SU-DHL-6 (cell line): ENCODE measurements around the gene ZNF618.

Experiments used
- CTCF ChIP-seq: fragments of 200-600 bp; sonication (generic); IDR thresholded peaks from one replicate; pipeline ENCODE4 v1.5.1; 2017; ENCODE audit warnings: antibody characterized with exemption, mild to moderate bottlenecking, low read length, moderate library complexity; ENCODE audit not compliant: insufficient read depth, poor library complexity, severe bottlenecking
- EZH2phosphoT487 ChIP-seq: fragments of 200-600 bp; sonication (generic), shearing (Covaris generic); conservative IDR thresholded peaks from 2 replicates; pipeline ENCODE4 v1.6.1; 2018; ENCODE audit warnings: mild to moderate bottlenecking, antibody characterized with exemption, low read length, moderate library complexity, mixed read lengths

- TF ChIP-seq CTCF (no peak), EZH2phosphoT487 (no peak)
Measured at GRCh38 chr9:114100536-114100935, 224.4 kb downstream of the ZNF618 start.
